Stimulated activated CD8-positive, alpha-beta memory T cell treated with anti-CD3 and anti-CD28 coated beads, Interleukin-2, amount 100 ng/mL, for 48 hours (primary cell): ENCODE data around the gene FAR2.
"Not testable (repeated sequence)": the region's sequence is repeated elsewhere in the genome, so short reads cannot be mapped to it uniquely, and the experiment has no call there.

ENCODE experiments used
- DNase-seq, 2 donors: peaks; one replicate each; pipeline ENCODE4 v3.0.0-alpha.2; 2020; ENCODE audit warnings: low read depth in 2 of 2

FAR2 gene

DNA sequence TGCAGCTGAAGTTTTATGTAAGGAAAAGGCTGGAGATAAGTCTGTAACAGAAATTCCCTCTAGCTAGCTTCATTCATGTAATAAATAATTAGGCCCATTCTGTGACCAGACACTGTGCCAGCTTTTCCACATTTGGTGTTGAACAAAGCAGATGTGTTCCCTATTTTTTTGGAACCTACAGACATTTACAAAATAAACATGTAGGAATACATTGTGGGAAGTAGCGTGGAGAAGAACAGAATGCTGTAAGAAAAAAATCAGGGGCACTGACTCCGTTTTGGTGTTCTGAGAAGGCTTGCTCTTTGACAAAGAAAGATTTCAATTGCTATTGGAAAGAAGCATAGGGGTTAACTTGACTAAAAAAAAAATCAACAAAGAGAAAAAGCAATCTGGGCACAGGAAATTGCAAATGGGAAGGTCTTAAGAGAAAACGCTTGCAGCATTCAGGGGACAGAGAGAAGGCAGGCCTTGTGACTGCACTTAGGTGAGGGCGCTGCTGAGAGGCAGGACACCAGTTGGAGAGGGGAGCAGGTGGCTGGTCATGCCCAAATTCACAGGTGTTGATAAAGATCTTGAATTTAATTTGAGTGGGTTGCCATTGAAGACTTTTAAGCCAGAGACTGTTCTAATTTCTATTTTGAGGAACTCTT lies 4.0 kb downstream of the FAR2 start:
- no peak for DNase-seq

DNA sequence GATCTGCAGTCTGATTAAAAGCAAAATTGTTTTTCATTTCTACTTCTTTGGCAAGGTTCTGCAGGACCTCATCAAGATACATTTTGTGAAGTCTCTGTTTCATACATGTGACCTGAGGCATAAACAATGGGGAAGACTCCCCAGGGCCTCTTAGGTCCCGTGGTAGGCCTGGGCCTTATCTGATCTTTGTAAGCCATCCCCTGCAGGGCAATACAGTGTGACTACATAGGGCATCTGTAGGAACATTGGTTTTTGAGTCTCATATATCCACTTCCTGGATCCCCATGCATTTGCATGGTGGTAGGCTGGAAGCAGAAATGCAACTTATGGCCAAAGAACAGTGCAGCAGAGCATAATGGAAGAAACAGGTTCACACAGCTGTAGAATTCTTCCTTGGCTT lies 6.0 kb downstream of the FAR2 start:
- no peak for DNase-seq

DNA sequence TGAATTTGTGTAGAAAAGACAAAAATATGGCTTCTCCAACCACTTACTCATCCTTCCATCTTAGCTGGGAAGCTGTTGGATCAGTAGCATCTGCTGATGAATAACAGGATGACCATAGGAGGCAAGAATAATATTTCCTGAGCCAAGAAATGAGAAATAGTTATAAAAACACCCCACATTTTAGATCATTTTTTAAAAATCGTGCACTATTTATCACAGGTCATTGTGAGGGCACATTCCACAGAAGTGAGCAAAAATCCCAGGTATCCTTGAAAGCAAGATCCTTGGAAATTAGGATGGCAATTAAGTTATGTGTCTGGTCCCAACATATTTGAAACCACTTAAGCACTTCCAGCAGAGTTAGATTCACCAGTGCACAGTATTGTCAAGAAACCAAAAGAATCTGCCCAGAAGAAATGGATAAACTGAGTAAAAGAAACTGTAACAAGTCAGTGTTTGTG lies 8.4 kb downstream of the FAR2 start:
- no peak for DNase-seq

DNA sequence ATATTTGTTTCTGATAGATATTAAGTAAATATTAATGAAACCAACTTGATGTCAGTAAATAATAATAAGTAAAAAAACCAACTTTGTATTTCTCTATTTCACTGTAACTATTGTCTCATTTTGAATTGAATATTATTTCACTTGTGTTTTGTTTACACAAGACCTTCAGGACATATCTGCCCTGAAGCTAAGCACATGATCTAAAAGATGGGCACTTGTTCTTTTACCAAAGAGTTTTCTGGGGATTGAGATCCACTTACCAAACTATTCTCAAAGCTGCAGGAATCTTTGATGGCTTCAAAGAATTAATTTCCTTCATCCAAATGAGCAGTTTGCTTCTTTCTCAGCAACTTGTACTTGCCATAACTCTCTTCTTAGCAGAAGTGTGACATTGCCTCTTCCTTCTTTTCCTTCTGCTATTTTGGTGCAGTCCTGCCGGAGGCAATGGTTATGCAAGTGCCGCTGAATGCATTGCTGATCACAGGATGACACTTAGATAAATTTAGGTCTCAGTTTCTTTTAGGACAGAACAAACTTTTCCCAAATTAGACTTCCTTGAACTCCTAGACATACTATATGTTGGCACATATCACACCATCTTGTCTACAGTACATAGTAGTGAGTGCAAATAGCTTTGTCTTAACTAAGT lies 9.2 kb downstream of the FAR2 start:
- DNase-seq: no peak

DNA sequence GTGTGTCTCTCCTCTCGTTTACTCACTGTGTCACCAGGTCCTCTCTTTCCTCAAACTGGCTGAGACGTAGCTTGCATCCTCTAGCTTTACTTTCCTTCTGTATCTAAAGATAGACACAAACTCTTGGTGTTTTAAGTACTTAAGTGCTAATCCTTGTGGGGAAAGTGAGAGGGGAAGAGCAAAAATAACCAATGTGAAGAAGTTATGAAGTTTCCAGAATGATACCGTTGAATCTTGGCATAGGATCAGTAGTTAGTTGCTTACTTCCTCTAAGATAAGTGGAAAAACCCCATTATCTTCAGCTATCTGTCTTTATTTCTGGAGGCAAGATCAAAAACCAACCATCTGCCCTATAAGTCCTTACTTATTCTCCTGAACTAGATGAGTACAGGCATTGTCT lies 10.6 kb downstream of the FAR2 start:
- no peak for DNase-seq

DNA sequence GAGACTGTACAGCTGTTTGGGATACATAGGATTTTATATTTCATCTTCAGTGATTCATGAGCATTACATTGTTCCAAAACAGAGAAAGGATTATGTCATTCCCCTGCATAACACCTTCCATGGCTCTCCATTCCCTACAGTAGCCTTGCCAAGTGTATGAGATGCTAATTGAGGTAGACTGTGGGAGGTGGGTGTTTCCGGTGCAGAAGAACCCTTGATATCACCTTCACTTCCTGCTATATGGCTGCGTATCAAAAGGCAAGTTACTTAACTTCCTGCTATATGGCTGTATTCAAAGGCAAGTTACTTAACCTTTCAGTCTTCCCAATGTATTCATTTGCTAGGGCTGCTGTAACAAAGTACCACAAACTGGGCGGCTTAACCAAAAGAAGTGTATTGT lies 11.2 kb downstream of the FAR2 start:
- DNase-seq: no peak

DNA sequence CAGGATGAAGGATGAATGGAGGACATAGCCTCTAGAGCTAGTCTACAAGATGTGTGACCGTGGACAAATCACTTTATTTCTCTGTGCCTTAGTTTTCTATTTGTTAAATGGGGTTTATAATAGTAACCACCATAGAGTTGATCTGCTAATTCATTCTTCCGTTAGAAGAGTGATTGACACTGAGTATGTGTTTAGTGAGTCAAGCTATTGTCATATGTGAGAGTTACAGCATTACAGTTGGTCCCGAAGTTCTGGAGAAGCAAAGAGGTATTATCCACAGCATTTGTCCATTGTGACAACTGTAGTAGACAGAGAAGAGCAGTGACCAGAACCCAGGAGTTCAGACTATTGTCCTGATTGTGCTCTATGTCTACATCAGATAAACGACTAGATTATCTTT lies 14.1 kb downstream of the FAR2 start:
- no peak for DNase-seq

DNA sequence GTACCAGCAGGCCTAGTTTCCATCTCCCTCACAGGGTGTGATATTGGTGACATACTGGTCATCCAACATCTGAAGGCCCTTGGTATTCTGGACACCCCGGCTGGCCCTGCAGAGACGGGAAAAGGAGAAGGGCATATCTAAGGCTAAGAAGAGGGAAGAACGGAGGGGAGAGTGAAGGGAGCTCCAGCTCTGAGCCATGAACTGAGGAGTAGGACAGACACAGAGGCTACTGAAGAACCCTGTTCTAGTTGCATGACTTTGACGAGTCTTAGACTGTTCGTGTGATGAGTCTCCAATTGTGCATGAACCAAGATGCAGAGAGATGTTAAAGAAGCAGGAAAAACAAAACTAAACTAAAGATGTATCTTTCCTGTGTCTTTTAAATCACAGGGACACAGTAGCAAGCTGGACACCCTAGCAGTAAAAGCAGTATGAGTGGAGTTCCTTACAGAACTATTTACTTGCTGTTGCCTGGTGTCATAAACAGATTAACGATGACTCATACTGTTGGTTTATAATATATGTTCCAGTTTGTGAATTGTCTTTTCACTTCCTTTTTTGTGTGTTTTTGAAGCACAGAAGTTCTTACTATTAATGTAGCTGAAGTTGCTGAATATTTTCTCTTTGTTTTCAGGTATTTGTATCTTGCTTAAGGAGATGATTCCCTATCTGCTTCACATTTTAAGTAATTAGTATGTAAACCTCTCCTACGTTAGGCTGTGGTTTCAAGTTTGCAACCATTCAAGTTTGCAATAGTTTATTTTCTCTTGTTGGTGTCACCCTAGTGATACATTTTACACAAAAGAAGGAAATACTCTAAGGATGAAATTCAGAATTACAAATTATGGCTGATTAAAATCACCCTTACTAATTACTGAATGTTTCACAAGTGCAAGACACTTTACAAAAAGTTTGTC lies 15.7 kb downstream of the FAR2 start:
- no peak for DNase-seq

DNA sequence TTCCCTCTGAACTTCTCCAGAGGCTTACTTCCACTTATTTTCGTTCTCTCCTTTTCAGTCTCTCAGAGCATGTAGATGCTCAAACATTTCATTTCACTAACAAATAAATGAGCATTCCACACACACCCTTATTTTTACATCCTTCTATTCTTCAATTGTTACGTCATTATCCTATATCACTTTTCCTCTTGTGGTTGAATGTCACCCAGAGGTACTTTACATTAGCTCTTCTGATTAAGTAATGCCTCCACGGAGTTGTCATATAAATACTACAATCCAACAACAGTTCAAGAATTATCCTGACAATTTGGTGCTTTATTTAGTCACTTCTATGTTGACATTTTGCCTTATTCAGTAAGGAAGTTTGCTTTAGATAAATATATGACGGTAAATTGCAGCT lies 18.4 kb downstream of the FAR2 start:
- DNase-seq: no peak

DNA sequence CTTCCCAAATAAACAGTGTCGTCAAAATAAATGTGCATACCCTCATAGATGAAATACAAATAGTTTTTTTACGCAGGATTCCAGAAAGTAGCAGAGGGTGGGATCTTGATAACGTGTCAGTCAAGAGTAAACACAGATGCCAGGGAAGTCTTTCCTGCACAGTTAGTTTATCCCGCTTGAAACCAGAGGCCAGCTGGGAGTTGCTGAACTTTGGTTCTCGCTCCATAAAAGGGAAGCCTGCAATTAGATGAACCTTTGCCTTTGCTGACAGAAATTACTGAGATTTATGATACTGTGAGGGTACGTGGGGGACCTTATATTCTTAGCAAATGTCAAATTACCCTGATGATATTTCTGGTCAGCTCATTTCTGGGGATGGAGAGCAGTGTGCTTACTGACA lies 18.9 kb downstream of the FAR2 start:
- no peak for DNase-seq

DNA sequence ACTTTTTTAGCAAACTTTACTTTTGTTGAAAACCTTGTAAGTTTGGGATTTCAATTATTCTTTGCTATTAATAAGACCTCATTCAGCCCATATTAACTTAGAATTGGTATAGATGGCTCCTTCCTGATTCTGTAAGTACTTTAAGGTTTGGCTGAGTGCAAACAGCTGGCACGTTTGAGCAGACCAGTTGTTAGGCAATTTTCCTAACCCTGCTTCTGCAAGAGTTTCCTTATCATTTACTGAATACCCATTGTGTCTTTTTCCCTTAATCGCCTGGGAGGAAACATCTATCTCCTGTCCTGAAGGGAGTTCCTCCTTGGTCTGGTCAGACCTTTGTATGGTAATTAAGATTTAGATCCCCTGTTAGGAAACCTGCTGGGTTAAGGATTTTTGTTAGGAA lies 20.9 kb downstream of the FAR2 start:
- not testable (repeated sequence) for DNase-seq

DNA sequence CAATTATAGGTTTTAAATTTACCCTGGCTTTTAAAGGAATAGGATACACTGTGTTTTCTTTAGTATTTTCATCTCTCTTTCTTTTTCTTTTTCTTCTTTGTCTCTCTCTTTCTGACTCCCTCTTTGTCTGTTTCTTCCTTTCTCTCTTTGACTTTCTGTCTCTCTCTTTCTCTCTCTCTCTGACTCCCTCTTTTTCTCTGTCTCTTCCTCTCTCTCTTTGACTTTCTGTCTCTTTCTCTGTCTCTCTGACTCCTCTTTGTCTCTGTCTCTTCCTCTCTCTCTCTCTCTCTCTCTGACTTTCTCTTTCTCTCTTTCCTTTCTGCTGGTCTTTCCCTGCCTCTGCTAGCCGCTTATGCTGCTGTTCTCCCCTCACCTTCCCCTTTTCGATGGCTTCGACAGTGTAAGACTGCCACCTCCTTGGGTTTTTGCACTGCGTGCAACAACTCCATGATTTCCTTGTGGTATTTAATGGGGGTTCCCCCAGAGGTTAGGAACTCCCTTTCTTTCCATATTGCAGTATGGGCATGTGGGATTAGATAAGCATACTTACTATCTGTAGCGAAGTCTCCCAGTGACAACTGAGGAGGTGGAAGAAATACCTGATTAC lies 21.5 kb downstream of the FAR2 start:
- not testable (repeated sequence) for DNase-seq

DNA sequence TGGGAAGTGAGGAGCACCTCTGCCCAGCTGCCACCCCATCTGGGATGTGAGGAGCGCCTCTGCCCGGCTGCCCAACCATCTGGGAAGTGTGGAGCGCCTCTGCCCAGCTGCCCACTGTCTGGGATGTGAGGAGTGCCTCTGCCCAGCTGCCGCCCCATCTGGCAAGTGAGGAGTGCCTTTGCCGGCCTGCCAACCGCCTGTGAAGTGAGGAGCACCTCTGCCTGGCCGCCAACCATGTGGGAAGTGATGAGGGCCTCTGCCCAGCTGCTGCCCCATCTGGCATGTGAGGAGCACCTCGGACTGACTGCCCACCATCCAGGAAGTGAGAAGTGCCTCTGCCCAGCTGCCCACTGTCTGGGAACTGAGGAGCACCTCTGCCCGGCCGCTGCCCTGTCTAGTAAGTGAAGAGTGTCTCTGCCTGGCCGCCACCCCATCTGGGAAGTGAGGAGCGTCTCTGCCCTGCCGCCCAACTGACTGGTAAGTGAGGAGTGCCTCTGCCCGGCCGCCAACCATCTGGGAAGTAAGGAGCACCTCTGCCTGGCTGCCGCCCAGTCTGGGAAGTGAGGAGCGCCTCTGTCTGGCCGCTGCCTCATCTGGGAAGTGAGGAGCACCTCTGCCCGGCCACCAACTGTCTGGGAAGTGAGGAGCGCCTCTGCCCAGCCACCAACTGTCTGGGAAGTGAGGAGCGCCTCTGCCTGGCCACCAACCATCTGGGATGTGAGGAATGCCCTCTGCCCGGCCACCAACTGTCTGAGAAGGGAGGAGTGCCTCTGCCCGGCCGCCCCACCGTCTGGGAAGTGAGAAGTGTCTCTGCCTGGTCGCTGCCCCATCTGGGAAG lies 22.6 kb downstream of the FAR2 start:
- no peak for DNase-seq

DNA sequence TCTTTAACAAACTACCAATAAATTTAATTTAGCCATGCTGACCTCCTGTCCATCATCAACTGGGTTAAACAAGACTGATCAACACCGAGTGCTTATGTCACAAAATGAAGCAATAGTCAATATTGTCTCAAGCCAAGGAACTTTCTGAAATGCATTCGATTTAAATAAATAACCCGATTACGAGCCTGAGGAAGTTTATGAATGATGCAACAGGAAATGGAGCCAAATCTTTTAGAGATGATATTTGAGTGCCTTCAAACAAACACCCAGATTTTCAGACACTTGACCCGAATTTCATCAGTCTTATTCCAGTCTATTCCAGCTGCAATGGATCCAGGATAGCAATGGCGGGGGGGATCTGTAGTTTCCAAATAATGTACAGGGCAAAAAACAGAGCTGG lies 27.9 kb downstream of the FAR2 start:
- DNase-seq: no peak

DNA sequence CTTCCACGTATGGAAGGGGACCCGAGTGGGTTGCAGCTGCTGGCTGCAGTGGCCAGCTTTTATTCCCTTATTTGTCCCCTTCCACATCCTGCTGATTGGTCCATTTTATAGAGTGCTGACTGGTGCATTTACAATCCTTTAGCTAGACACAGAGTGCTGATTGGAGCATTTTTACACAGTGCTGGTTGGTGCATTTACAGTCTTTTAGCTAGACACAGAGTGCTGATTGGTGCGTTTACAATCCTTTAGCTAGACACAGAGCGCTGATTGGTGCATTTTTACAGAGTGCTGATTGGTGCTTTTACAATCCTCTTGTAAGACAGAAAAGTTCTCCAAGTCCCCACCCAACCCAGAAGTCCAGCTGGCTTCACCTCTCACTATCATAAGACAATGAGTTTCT lies 33.2 kb downstream of the FAR2 start:
- not testable (repeated sequence) for DNase-seq

DNA sequence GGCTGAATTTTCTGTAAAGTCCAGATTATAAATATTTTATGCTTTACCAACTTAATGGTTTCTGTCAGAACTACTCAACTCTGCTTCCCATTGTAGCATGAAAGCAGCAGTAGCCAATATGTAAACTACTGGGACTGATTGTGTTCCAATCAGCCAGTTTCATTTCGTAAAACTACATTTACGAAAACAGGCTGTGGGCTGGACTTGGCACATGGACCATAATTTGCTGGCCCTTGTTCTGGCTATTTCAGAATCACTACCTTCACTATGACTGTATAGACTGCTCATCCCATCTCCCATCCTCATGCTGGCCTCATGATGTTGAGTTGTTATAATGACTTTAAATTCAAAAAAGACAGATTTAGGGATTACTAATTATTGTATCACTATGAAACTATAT lies 38.7 kb downstream of the FAR2 start:
- DNase-seq: no peak

DNA sequence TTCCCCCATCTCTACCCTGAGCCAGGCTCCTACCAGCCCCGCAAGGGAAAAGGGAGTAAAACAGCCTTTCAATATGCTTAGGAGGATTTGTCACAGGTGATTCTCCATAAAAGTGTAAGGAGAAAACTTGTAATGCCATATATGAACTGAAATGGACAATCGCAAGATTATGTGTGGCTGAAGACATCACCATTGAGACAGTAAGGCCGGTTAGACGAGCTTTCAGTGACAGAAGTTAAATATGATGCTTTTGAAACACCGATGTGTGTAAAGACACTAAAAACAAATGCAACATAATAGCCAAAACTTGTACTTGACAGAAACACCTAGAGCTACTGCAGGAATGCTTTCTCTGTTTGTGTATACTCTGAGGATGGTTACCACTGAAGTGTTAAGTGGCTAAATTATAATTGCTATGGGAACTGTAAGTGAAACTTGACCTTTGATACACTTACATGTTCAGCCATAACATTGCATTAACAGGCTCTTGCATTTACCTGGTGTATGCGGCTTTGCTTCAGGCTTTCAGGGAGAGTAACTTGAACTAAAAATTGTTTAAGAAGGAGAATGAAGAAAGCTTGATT lies 42.3 kb downstream of the FAR2 start:
- no peak for DNase-seq

DNA sequence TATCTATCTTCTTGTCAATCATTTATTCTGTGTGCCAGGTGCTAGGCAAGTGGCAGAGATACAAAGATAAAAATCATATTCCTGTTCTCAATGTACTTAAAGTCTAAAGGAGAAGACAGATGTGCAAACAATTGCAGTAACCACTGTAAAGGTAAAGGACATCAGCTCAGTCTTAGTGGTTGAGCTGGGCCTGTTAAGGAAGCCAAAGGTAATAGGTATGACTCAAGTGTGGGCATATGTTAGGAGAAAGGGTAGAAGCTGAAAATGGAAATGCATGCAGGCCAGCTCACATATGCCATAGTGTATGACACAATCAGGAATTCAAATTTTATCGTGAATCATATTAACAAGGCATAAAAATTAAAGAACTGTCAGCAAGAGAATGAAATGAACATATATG lies 49.8 kb downstream of the FAR2 start:
- DNase-seq: no peak

DNA sequence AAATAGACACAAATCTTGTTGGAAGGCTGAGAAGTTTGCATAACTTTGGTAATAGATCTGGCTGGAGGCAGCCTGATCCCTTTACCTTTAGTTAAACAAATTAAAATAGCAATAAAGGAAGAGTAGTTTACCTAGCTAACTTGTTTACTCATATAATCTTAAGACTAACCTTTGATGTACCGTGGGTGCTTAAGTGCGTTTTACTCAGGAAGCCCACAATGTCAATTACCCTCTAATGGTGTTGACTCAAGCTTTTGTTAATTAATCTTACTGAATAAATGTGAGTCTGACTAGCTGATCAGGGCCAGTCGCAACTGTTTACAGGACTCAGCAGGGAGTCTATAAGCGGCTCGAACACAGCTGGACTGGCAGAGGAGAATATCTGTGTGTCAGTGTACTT lies 51.5 kb downstream of the FAR2 start:
- DNase-seq: no peak

DNA sequence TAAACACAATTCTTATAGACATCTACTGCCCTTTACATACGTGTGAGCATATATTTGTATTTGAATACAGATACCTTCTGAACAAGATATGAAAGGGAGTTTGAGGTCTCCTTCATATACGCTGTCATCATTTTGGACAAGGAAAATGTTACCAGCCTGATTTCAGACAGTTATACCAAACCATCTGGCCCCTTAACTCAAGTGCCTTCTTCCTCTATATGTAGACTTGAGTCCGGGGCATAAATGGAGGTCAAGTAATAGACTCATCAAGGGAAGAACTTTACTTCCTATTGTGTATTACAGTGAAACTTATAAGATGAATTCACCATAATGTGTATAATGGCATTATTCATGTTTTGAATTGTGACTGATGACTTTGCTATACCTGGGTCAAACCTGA lies 52.2 kb downstream of the FAR2 start:
- DNase-seq: no peak

DNA sequence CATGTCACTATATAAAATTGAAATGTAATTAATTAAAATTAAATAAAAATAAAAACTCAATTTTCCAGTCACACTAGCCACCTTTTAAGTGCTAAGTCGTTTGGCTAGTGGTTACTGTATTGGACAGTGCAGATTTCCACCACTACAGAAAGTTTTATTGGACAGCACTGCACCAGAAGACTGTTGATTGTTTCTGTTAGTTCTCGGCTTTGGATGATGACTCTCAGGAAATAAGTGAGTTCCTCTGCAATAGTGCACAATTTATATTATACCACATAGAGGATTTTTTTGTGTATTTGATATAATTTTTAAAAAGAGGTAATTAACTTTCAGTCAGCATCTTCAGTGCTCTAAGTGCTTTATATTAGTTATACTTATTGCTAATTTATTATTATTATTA lies 52.7 kb downstream of the FAR2 start:
- no peak for DNase-seq
